K562 (cell line): Measurements from ENCODE around the gene ENTPD5. TPM values are rescaled to one million over a fixed set of nuclear protein-coding genes. Genes with fewer than 3 reads are reported as not detected.

ENCODE experiments used
- CEBPG ChIP-seq, 3 experiments: fragments of 200-800 bp in 1 of 3; sonication (Bioruptor generic) in 1 of 3; sonication (generic) in 1 of 3; formaldehyde crosslinking in 1 of 3; IDR thresholded peaks in 2 of 3; conservative IDR thresholded peaks in 1 of 3; 2 replicates each; pipeline versions ENCODE4 v1.6.1 to v1.8.0; 2016 to 2022; ENCODE audit warnings: missing compliant biosample characterization in 2 of 3, missing genetic modification characterization in 2 of 3, mild to moderate bottlenecking in 1 of 3, missing genetic modification reagents in 1 of 3
- DPF2 ChIP-seq: fragments of 450-650 bp; IDR thresholded peaks from 2 replicates; pipeline ENCODE4 v1.6.1; 2016
- PPARD ChIP-seq: fragments of 250-450 bp; sonication (Bioruptor Pico); IDR thresholded peaks from 2 replicates; pipeline ENCODE4 v1.8.0; 2022; ENCODE audit warnings: inconsistent platforms, mild to moderate bottlenecking, moderate library complexity
- RBM14 ChIP-seq: fragments of 200-400 bp; formaldehyde crosslinking; IDR thresholded peaks from 2 replicates; pipeline ENCODE4 v1.6.1; 2018; ENCODE audit warnings: low read depth, mild to moderate bottlenecking, low read length, moderate library complexity, borderline replicate concordance; ENCODE audit not compliant: insufficient read depth
- TAF1 ChIP-seq: IDR thresholded peaks from 2 replicates; pipeline ENCODE4 v1.6.1; 2011; ENCODE audit warnings: mild to moderate bottlenecking, low read length, moderate library complexity; ENCODE audit not compliant: insufficient read depth, control insufficient read depth, severe bottlenecking; ENCODE audit errors: extremely low read depth
- polyA plus RNA-seq, 8 experiments: library from polyadenylated mRNA; depleted of rRNA in 4 of 8; stranded (reverse) in 5 of 8; unstranded in 3 of 8; fragments of >200 nt; fragmentation: Nextera tagmentation in 2 of 8; fragmentation: Illumina TruSeq in 1 of 8; extraction: Ambion mirVana in 2 of 8; extraction: Trizol in 1 of 8; gene quantifications; 2 replicates each; pipeline versions ENCODE4 v1.2.1 to v1.2.3, GENCODE V29; 2011 to 2014; ENCODE audit warnings: inconsistent platforms in 1 of 8, missing spikeins in 1 of 8
- total RNA-seq, 7 experiments: library from RNA; depleted of rRNA in 6 of 7; stranded (reverse); fragments of >200 nt in 6 of 7; fragmentation: Illumina TruSeq in 2 of 7; extraction: Trizol in 2 of 7; gene quantifications; 2 replicates each; pipeline versions ENCODE4 v1.2.1 to v1.2.3, GENCODE V29; 2011 to 2021; ENCODE audit warnings: low replicate concordance in 1 of 7
- TF ChIP-seq, protein P1 (sequence below): fragments of 450-650 bp; IDR thresholded peaks from 2 replicates; pipeline ENCODE4 v1.6.1; 2018; ENCODE audit not compliant: partially characterized antibody
- TF ChIP-seq, protein P2 (sequence below): fragments of 450-650 bp; IDR thresholded peaks from 2 replicates; pipeline ENCODE4 v1.6.1; 2016

The ENTPD5 gene
- total and polyA plus RNA-seq, 9 of the 15 experiments (the other 6 are each of a cell fraction or from before 2014, with no cell fraction given), result 2.7 to 15.3 (median 10.3) TPM

DNA sequence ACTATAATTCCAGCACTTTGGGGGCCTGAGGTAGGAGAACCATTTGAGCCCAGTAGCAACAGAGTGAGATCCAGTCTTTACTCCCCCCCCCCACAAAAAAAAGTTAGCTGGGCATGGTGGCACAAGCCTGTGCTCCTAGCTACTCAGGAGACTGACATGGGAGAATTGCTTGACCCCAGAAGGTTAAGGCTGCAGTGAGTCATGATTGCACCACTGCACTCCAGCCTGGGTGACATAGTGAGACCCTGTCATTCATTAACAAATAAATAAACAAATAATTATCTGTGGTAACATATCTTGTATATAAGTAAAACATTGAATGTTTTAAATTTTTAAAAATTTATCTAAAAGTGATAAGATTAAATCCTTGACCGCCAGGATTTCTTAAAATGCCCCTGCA is 4.8 kb downstream of the ENTPD5 start (continued):
- TF ChIP-seq, protein P1, sequence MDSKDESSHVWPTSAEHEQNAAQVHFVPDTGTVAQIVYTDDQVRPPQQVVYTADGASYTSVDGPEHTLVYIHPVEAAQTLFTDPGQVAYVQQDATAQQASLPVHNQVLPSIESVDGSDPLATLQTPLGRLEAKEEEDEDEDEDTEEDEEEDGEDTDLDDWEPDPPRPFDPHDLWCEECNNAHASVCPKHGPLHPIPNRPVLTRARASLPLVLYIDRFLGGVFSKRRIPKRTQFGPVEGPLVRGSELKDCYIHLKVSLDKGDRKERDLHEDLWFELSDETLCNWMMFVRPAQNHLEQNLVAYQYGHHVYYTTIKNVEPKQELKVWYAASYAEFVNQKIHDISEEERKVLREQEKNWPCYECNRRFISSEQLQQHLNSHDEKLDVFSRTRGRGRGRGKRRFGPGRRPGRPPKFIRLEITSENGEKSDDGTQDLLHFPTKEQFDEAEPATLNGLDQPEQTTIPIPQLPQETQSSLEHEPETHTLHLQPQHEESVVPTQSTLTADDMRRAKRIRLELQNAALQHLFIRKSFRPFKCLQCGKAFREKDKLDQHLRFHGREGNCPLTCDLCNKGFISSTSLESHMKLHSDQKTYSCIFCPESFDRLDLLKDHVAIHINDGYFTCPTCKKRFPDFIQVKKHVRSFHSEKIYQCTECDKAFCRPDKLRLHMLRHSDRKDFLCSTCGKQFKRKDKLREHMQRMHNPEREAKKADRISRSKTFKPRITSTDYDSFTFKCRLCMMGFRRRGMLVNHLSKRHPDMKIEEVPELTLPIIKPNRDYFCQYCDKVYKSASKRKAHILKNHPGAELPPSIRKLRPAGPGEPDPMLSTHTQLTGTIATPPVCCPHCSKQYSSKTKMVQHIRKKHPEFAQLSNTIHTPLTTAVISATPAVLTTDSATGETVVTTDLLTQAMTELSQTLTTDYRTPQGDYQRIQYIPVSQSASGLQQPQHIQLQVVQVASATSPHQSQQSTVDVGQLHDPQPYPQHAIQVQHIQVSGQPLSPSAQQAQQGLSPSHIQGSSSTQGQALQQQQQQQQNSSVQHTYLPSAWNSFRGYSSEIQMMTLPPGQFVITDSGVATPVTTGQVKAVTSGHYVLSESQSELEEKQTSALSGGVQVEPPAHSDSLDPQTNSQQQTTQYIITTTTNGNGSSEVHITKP, result no peak
- TF ChIP-seq DPF2 (no peak), TAF1 (no peak), PPARD (CRISPR knock-in tag) (no peak), CEBPG (CRISPR knock-in tag; IDR thresholded peaks at IDR 0.05) (peak; percentile 67; the same call in 1 of the 2 replicates), CEBPG (tag; conservative IDR thresholded peaks at IDR 0.05 in 1 of 2, IDR thresholded peaks at IDR 0.05 in 1 of 2) (no peak), RBM14 (no peak)
- TF ChIP-seq, protein P2, sequence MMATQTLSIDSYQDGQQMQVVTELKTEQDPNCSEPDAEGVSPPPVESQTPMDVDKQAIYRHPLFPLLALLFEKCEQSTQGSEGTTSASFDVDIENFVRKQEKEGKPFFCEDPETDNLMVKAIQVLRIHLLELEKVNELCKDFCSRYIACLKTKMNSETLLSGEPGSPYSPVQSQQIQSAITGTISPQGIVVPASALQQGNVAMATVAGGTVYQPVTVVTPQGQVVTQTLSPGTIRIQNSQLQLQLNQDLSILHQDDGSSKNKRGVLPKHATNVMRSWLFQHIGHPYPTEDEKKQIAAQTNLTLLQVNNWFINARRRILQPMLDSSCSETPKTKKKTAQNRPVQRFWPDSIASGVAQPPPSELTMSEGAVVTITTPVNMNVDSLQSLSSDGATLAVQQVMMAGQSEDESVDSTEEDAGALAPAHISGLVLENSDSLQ, result 0 out of 2 replicates have a peak, but pooled peaks have one; percentile 10
